ENCODE data around the gene DNAJC17.
A peak's percentile ranks its signal among the peaks of the same experiment; 100 is the strongest.

The DNAJC17 gene

DNA sequence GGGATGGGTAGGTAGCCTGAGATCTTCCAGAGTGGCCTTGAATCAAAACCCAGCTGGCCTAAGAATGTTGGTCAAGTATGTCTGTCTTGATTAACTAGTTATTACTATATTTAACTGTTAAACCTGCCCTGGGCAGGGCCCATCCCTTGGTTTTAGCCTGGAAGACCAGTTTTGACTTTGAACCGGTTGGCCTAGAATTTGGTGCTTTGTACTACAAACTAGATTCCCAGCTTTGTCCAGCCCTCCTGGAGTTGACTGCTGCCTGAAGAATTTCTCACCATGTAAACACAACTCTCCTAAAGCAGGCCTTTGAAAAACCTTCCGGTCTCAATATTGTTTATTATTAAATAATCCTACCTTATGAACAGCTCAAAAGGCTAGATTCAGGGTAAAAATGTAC is 21.5 kb downstream of the DNAJC17 start:
- TF ChIP-seq, protein P1, sequence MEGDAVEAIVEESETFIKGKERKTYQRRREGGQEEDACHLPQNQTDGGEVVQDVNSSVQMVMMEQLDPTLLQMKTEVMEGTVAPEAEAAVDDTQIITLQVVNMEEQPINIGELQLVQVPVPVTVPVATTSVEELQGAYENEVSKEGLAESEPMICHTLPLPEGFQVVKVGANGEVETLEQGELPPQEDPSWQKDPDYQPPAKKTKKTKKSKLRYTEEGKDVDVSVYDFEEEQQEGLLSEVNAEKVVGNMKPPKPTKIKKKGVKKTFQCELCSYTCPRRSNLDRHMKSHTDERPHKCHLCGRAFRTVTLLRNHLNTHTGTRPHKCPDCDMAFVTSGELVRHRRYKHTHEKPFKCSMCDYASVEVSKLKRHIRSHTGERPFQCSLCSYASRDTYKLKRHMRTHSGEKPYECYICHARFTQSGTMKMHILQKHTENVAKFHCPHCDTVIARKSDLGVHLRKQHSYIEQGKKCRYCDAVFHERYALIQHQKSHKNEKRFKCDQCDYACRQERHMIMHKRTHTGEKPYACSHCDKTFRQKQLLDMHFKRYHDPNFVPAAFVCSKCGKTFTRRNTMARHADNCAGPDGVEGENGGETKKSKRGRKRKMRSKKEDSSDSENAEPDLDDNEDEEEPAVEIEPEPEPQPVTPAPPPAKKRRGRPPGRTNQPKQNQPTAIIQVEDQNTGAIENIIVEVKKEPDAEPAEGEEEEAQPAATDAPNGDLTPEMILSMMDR (IDR thresholded peaks at IDR 0.05; ENCODE audit: insufficient read depth, low read depth, low read length, missing control alignments): no peak
- no peak overlapping the region for H3K4me3 ChIP-seq (ENCODE audit: low read length)
- peak; percentile 79 for DNase-seq (ENCODE audit: low read depth)

DNA sequence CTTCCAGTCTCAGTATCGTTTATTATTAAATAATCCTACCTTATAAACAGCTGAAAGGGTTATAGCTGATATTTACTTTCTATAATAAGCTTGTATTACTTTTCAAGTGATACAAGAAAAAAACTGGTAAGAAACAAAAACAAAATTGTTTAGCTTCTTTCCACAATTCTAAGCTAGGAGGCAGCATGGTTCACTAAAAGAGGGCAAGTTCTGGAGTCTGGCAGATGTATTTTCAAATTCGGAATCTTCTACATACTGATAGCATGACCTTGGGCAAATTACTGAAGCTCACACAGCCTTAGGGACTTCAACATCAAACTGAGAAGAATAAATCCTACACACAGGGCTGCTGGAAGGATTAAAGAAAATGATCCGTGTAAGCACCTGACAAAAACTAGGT is 22.1 kb downstream of the DNAJC17 start:
- no peak overlapping the region for H3K4me3 ChIP-seq (ENCODE audit: low read length)
- peak; percentile 44 for DNase-seq (ENCODE audit: low read depth)
- TF ChIP-seq, protein P1 (IDR thresholded peaks at IDR 0.05; ENCODE audit: insufficient read depth, low read depth, low read length, missing control alignments): peak; percentile 43

DNA sequence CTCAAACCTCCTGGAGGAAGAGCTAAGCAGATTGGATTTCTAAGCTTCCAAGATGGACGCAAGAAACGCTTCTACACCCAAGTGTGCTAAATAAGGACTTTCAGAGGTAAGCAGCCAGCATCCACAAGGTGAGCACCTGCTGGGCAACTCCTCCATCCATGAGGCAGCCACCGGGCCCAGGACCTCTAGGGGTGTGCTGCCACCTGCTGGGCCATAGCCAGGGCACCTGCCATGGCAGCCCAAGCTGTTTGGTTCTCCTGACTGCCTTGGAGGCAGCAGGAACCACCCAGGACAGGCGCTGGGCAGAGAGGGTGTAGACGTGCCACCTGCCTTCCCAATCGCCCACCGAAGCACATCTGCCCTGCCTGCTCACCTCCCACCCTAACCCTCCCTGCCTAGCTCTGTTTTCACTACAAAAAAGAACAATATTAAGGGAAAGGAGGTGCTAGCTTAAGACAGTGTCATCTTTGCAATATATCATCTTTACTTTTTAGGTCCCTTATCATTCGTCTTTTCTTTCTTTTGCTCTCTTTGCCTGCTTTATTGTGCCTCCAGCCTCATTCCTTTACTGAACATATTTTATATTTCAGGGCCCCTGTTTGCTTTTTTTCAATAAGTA is 24.6 kb downstream of the DNAJC17 start:
- TF ChIP-seq, protein P1 (IDR thresholded peaks at IDR 0.05; ENCODE audit: insufficient read depth, low read depth, low read length, missing control alignments): peak; percentile 93
- no peak overlapping the region for H3K4me3 ChIP-seq (ENCODE audit: low read length)
- DNase-seq (ENCODE audit: low read depth): peak; percentile 88

DNA sequence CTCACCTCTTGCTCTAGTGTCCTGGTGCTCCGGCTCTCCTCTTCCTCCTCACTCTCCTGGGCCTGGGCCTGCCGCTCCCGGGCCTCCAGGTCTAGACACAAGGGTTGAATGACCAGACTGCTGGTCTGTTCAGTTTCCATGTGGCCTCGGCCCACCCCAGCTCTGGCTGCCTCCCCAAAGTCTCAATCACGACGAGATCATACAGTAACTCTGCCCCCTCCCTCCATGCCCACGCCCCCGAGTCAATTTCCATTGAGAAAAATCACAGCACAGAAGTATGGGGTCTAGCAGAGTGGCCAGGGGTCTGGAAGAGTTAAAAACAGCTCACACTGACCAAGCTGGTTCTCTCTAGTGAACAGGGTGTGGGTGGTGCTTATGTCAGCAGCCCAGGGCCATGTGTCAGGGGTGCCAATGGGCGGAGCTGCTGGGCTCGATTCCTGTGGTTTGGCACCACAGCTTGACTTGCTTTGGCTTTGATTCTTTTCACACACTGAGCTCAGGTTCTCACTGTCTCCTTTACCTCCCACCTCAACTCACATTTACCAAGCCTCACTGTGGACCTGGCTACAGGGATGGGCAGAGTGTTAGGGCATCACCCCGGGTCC is 30.6 kb downstream of the DNAJC17 start:
- TF ChIP-seq, protein P1 (IDR thresholded peaks at IDR 0.05; ENCODE audit: insufficient read depth, low read depth, low read length, missing control alignments): no peak
- peak; percentile 93 for DNase-seq (ENCODE audit: low read depth)
- no peak overlapping the region for H3K4me3 ChIP-seq (ENCODE audit: low read length)

DNA sequence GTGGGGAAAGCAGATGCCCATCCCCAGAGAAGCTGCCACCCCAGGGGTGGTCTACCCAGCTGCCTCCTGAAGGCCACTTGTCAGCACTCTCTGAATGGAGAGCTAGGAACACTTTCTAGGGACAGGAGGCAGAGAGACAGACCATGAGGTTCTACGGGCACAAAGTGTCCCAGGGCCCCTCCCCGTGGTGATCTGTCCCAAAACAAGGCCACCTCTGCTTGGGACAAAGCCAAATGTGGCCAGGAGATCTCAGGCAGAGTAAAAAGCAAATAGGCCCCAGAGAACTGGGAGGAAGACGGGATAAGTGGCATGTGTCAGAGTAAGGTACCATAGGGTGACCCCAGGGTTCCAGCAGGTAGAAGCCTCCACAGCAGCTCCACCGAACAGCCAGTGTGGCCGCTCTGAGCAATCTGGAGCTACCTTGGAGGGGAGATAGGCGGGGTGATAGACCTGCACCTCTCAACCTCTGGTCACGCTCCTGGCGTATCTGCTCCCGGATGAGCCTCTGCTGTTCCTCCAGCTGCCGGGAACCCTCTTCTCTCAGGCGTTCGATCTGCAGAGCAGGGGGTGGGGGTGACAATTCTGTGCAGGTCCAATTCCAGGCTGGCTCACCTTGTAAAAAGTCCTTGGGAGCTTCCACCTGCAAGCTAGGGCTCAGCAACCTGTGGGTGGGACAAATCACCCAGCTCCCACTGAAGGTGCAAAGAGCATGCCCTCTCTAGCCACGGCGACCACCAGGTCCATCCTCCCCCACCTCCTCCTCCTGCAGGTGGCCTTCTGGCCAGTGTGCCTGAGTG is 31.3 kb downstream of the DNAJC17 start:
- no peak for DNase-seq (ENCODE audit: low read depth)
- TF ChIP-seq, protein P1 (IDR thresholded peaks at IDR 0.05; ENCODE audit: insufficient read depth, low read depth, low read length, missing control alignments): no peak
- H3K4me3 ChIP-seq (ENCODE audit: low read length): no peak overlapping the region

DNA sequence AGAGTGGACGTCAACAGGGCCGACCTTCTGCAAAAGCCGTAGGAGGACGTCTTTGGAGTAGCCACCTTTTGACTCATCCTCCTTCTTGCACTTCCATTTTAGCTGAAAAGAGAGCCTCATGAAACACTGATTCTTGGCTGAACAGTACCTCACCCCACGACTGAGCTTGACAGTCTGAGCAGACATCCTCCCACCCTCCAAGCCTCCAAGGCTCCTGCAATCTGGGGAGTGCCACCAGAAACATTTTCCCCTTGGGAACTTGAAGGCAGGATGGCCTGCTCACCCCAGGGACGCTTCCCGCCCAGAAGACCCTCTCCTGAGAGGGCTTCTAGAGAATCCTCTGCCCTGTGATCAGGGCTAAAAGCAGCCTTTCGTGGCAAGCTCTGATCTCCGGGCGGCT is 32.3 kb downstream of the DNAJC17 start:
- no peak for DNase-seq (ENCODE audit: low read depth)
- no peak overlapping the region for H3K4me3 ChIP-seq (ENCODE audit: low read length)
- TF ChIP-seq, protein P1 (IDR thresholded peaks at IDR 0.05; ENCODE audit: insufficient read depth, low read depth, low read length, missing control alignments): no peak
